NCI-H2227 (cell line): ENCODE measurements around the gene GCK.

Source experiments
- DNase-seq: peaks from one replicate; lab custom pipeline; 2025; ENCODE audit not compliant: unreplicated experiment; lab: John Stamatoyannopoulos, UW

The GCK gene

GRCh38 chr7:44120395-44120794, 68.8 kb downstream of the GCK start:
- DNase-seq, result no peak

- no peak for DNase-seq
These were observed 69.3 kb downstream of the GCK start for GRCh38 chr7:44119829-44120380.

- DNase-seq, result no peak
These were observed 71.3 kb downstream of the GCK start for GRCh38 chr7:44117801-44118429.

- DNase-seq, result no peak
These were observed 72.2 kb downstream of the GCK start for GRCh38 chr7:44116789-44117666.

GRCh38 chr7:44116087-44116788, 73.0 kb downstream of the GCK start:
- no peak for DNase-seq

GRCh38 chr7:44114586-44115310, 74.5 kb downstream of the GCK start:
- no peak for DNase-seq

GRCh38 chr7:44113764-44114354, 75.4 kb downstream of the GCK start:
- no peak for DNase-seq

- no peak for DNase-seq
These were observed 76.1 kb downstream of the GCK start for GRCh38 chr7:44112997-44113763.

- DNase-seq, result no peak
These were observed 76.8 kb downstream of the GCK start for GRCh38 chr7:44112231-44112996.

- no peak for DNase-seq
These were observed 77.5 kb downstream of the GCK start for GRCh38 chr7:44111761-44112160.

- DNase-seq, result no peak
These were observed 78.3 kb downstream of the GCK start for GRCh38 chr7:44110719-44111635.

- DNase-seq, result no peak
These were observed 79.2 kb downstream of the GCK start for GRCh38 chr7:44109991-44110390.

- no peak for DNase-seq
These were observed 80.2 kb downstream of the GCK start for GRCh38 chr7:44108768-44109750.

GRCh38 chr7:44107961-44108767, 81.1 kb downstream of the GCK start:
- DNase-seq, result no peak

GRCh38 chr7:44107116-44107960, 81.9 kb downstream of the GCK start:
- DNase-seq, result no peak
